OCI-M2 (cell line): ENCODE results near the gene OR6C65.
"Not testable (repeated sequence)": the region's sequence is repeated elsewhere in the genome, so short reads cannot be mapped to it uniquely, and the experiment has no call there.

Experiments used
- DNase-seq: peaks from one replicate; lab custom pipeline; 2025; ENCODE audit not compliant: unreplicated experiment; lab: John Stamatoyannopoulos, UW

OR6C65 gene

GRCh38 chr12:55400229-55400628, at the start of gene OR6C65:
TSS of gene OR6C65 (plus strand) at chr12:55400529. CDS start at chr12:55400529, 0 bp downstream.
- no peak for DNase-seq

- not testable (repeated sequence) for DNase-seq
Measured at GRCh38 chr12:55355338-55355737, 45.0 kb upstream of the OR6C65 start.

GRCh38 chr12:55362675-55363074, 37.7 kb upstream of the OR6C65 start, which contains the start of gene OR6C75:
TSS of gene OR6C75 (plus strand) at chr12:55362975. CDS start at chr12:55365111, 2,136 bp downstream.
- DNase-seq: no peak

- no peak for DNase-seq
Measured at GRCh38 chr12:55365086-55365485, 35.2 kb upstream of the OR6C65 start.

- DNase-seq: no peak
Measured at GRCh38 chr12:55372521-55372920, 27.8 kb upstream of the OR6C65 start.

GRCh38 chr12:55385891-55386290, 14.4 kb upstream of the OR6C65 start:
- no peak for DNase-seq

GRCh38 chr12:55392032-55392795, 8.1 kb upstream of the OR6C65 start:
- no peak for DNase-seq

- DNase-seq: no peak
Measured at GRCh38 chr12:55396326-55396725, 4.0 kb upstream of the OR6C65 start.

- DNase-seq: no peak
Measured at GRCh38 chr12:55407866-55408265, 7.5 kb downstream of the OR6C65 start.

- DNase-seq: not testable (repeated sequence)
Measured at GRCh38 chr12:55409133-55409532, 8.8 kb downstream of the OR6C65 start.

- DNase-seq: not testable (repeated sequence)
Measured at GRCh38 chr12:55412138-55412537, 11.8 kb downstream of the OR6C65 start.

- not testable (repeated sequence) for DNase-seq
Measured at GRCh38 chr12:55413498-55414388, 13.4 kb downstream of the OR6C65 start.

- not testable (repeated sequence) for DNase-seq
Measured at GRCh38 chr12:55414396-55414823, 14.1 kb downstream of the OR6C65 start.

GRCh38 chr12:55414889-55415288, 14.6 kb downstream of the OR6C65 start:
- DNase-seq: not testable (repeated sequence)

GRCh38 chr12:55416961-55417360, 16.6 kb downstream of the OR6C65 start:
- DNase-seq: no peak

- DNase-seq: no peak
Measured at GRCh38 chr12:55420307-55420962, 20.1 kb downstream of the OR6C65 start.

GRCh38 chr12:55425954-55426353, 25.6 kb downstream of the OR6C65 start, which contains the start of gene OR6C76:
TSS of gene OR6C76 (plus strand) at chr12:55426254. CDS start at chr12:55426254, 0 bp downstream.
- no peak for DNase-seq

GRCh38 chr12:55428331-55429243, 28.3 kb downstream of the OR6C65 start:
- no peak for DNase-seq

- DNase-seq: not testable (repeated sequence)
Measured at GRCh38 chr12:55441233-55441632, 40.9 kb downstream of the OR6C65 start.

GRCh38 chr12:55443776-55444175, 43.4 kb downstream of the OR6C65 start, which contains the start of gene OR6C2:
TSS of gene OR6C2 (plus strand) at chr12:55444076. CDS start at chr12:55452214, 8,138 bp downstream.
- no peak for DNase-seq
